Neutrophil (primary cell): ENCODE data around the gene ATP6V1G2.
A peak's percentile ranks its signal among the peaks of the same experiment; 100 is the strongest.
"Not testable (repeated sequence)": the region's sequence is repeated elsewhere in the genome, so short reads cannot be mapped to it uniquely, and the experiment has no call there.

Experiments
- H3K27ac ChIP-seq: fragments of 200-600 bp; sonication (generic); 2 replicates; pipeline ENCODE4 v1.5.1; 2016; ENCODE audit warnings: mild to moderate bottlenecking, moderate library complexity
- H3K27me3 ChIP-seq: fragments of 200-600 bp; sonication (generic); 2 replicates; pipeline ENCODE4 v1.6.0; 2016; ENCODE audit warnings: mild to moderate bottlenecking
- H3K36me3 ChIP-seq: fragments of 200-600 bp; sonication (generic); 2 replicates; pipeline ENCODE4 v1.5.1; 2017
- H3K4me1 ChIP-seq, 2 experiments: fragments of 200-600 bp in 1 of 2; sonication (generic) in 1 of 2; 1 replicate in 1 of 2; 2 replicates in 1 of 2; pipeline versions ENCODE4 v1.5.1 to v1.6.1; 2013 to 2016; ENCODE audit warnings: low read depth in 1 of 2, low read length in 1 of 2, mild to moderate bottlenecking in 1 of 2, moderate library complexity in 1 of 2; ENCODE audit not compliant: control insufficient read depth in 1 of 2, insufficient read depth in 1 of 2
- H3K4me3 ChIP-seq, 2 experiments: fragments of 200-600 bp in 1 of 2; sonication (generic) in 1 of 2; 1 replicate in 1 of 2; 2 replicates in 1 of 2; pipeline ENCODE4 v1.5.1; 2013 to 2016; ENCODE audit warnings: low read depth in 1 of 2, low read length in 1 of 2, mild to moderate bottlenecking in 1 of 2, moderate library complexity in 1 of 2
- H3K9me3 ChIP-seq: fragments of 200-600 bp; sonication (generic); 2 replicates; pipeline ENCODE4 v1.5.1; 2016
- CTCF ChIP-seq: fragments of 200-600 bp; sonication (generic); IDR thresholded peaks from 2 replicates; pipeline ENCODE4 v1.5.1; 2016; ENCODE audit warnings: antibody characterized with exemption

Gene ATP6V1G2

GRCh38 chr6:31546339-31546957 lies at the start of gene ATP6V1G2:
ATP6V1G2 (minus strand) TSS chr6:31546608; CDS start chr6:31546559, 49 bp downstream.
- peaks cover 49 to 53% of the 10 kb centered on the region in 2 experiments for H3K4me1 ChIP-seq
- TF ChIP-seq CTCF = peak; percentile 98
- H3K36me3 ChIP-seq = no peaks in the 10 kb centered on the region
- H3K9me3 ChIP-seq = no peaks in the 10 kb centered on the region
- peak within 1 kb of the TSS; percentile 89 for H3K27ac ChIP-seq
- H3K27me3 ChIP-seq = no peaks in the 10 kb centered on the region
- H3K4me3 ChIP-seq = peak within 1 kb of the TSS; percentile 64 to 72

GRCh38 chr6:31592396-31592771 lies 46.0 kb upstream of the ATP6V1G2 start:
- TF ChIP-seq CTCF = no peak
- no peak overlapping the region for H3K4me3 ChIP-seq
- H3K36me3 ChIP-seq = peaks cover 39% of the 10 kb centered on the region
- H3K27ac ChIP-seq = peak overlapping the region; percentile 7
- H3K4me1 ChIP-seq = peaks cover 36 to 43% of the 10 kb centered on the region in 2 experiments
- no peaks in the 10 kb centered on the region for H3K9me3 ChIP-seq
- H3K27me3 ChIP-seq = no peaks in the 10 kb centered on the region

- Histone ChIP-seq H3K36me3 (peaks cover 39% of the 10 kb centered on the region), H3K4me1 (peaks cover 43 to 47% of the 10 kb centered on the region in 2 experiments), H3K27ac (peak overlapping the region; percentile 96)
- H3K9me3 ChIP-seq, H3K4me3 ChIP-seq, H3K27me3 ChIP-seq: not testable (repeated sequence)
These were observed 44.3 kb upstream of the ATP6V1G2 start for GRCh38 chr6:31590691-31591090.

- H3K27me3 ChIP-seq = no peaks in the 10 kb centered on the region
- peak overlapping the region; percentile 78 to 94 for H3K4me3 ChIP-seq
- no peaks in the 10 kb centered on the region for H3K9me3 ChIP-seq
- H3K27ac ChIP-seq = peak overlapping the region; percentile 96
- peaks cover 59 to 63% of the 10 kb centered on the region in 2 experiments for H3K4me1 ChIP-seq
- H3K36me3 ChIP-seq = peaks cover 39% of the 10 kb centered on the region
- TF ChIP-seq CTCF = no peak
These were observed 42.7 kb upstream of the ATP6V1G2 start for GRCh38 chr6:31588871-31589650.

GRCh38 chr6:31587791-31588777 lies 41.7 kb upstream of the ATP6V1G2 start:
- Histone ChIP-seq H3K4me3 (peak overlapping the region; percentile 78 to 94), H3K27me3 (no peaks in the 10 kb centered on the region), H3K4me1 (peaks cover 69 to 73% of the 10 kb centered on the region in 2 experiments), H3K36me3 (peaks cover 39% of the 10 kb centered on the region), H3K27ac (peak overlapping the region; percentile 96), H3K9me3 (no peaks in the 10 kb centered on the region)
- TF ChIP-seq CTCF = no peak
